Astrocyte of the cerebellum (primary cell): ENCODE results near the gene IL23A.

Source experiments
- DNase-seq: peaks from one replicate; pipeline ENCODE4 v3.0.0-alpha.2; 2011; ENCODE audit warnings: low read depth
- H3K4me3 ChIP-seq: 2 replicates; pipeline ENCODE4 v1.5.1; 2011; ENCODE audit warnings: mild to moderate bottlenecking, low read depth, low read length, moderate library complexity
- CTCF ChIP-seq: IDR thresholded peaks from 2 replicates; pipeline ENCODE4 v1.5.1; 2012; ENCODE audit warnings: low read length, low read depth, moderate library complexity, mild to moderate bottlenecking; ENCODE audit errors: missing control alignments
- in situ Hi-C: cut with HindIII; loops from 2 replicates; pipeline ENCODE4 v1.10.0; 2017; ENCODE audit warnings: low sequenced_read_pairs

Gene IL23A

GRCh38 chr12:56375598-56376434 is 37.1 kb downstream of the IL23A start:
- no peak overlapping the region for H3K4me3 ChIP-seq
- DNase-seq = no peak
- no peak for TF ChIP-seq CTCF
- in situ Hi-C loops = no loop called here

- no peak overlapping the region for H3K4me3 ChIP-seq
- TF ChIP-seq CTCF = no peak
- no peak for DNase-seq
- in situ Hi-C loops = no loop called here
Observed at GRCh38 chr12:56377310-56377988, 38.8 kb downstream of the IL23A start.

GRCh38 chr12:56377989-56378316 is 39.3 kb downstream of the IL23A start:
- DNase-seq = no peak
- in situ Hi-C loops = no loop called here
- H3K4me3 ChIP-seq = no peak overlapping the region
- TF ChIP-seq CTCF = no peak

- H3K4me3 ChIP-seq = no peak overlapping the region
- DNase-seq = no peak
- TF ChIP-seq CTCF = no peak
- in situ Hi-C loops = no loop called here
Observed at GRCh38 chr12:56382611-56383010, 43.9 kb downstream of the IL23A start.

GRCh38 chr12:56385873-56386272 is 47.2 kb downstream of the IL23A start:
- no peak overlapping the region for H3K4me3 ChIP-seq
- no peak for DNase-seq
- TF ChIP-seq CTCF = no peak
- in situ Hi-C loops = no loop called here

GRCh38 chr12:56387152-56387736 is 48.6 kb downstream of the IL23A start:
- in situ Hi-C loops = no loop called here

More at GRCh38 chr12:56387152-56387736, 48.6 kb downstream of the IL23A start:
- DNase-seq = no peak
- TF ChIP-seq CTCF = no peak
- no peak overlapping the region for H3K4me3 ChIP-seq
